Activated gamma-delta T cell treated with Interleukin-2 at 50 U/mL for 16 hours (primary cell): ENCODE data around the gene PCIF1.

Source experiments
- DNase-seq: peaks from one replicate; pipeline ENCODE4 v3.0.0-alpha.2; 2020

PCIF1 gene

GRCh38 chr20:45997187-45997586 is 62.7 kb downstream of the PCIF1 start:
- no peak for DNase-seq
